Neuron (in vitro differentiated cells): Measurements from ENCODE around the gene LRRC74A.
"Not testable (repeated sequence)": the region's sequence is repeated elsewhere in the genome, so short reads cannot be mapped to it uniquely, and the experiment has no call there.

Source experiments
- H2AFZ ChIP-seq: one replicate; pipeline ENCODE4 v1.6.1; 2013; ENCODE audit warnings: low read depth, mild to moderate bottlenecking, inconsistent platforms, low read length, moderate library complexity
- H3K27me3 ChIP-seq: one replicate; pipeline ENCODE4 v1.6.1; 2013; ENCODE audit warnings: low read length; ENCODE audit not compliant: insufficient read depth
- H3K36me3 ChIP-seq: one replicate; pipeline ENCODE4 v1.6.1; 2013; ENCODE audit warnings: low read length; ENCODE audit not compliant: insufficient read depth
- H3K4me1 ChIP-seq: one replicate; pipeline ENCODE4 v1.6.1; 2013; ENCODE audit warnings: low read length; ENCODE audit not compliant: insufficient read depth
- H3K4me3 ChIP-seq: 2 replicates; pipeline ENCODE4 v1.5.1; 2013; ENCODE audit warnings: mild to moderate bottlenecking, low read length, moderate library complexity
- H3K9me3 ChIP-seq: one replicate; pipeline ENCODE4 v1.6.1; 2013; ENCODE audit warnings: low read length

Gene LRRC74A

GRCh38 chr14:76887191-76887590, 61.0 kb downstream of the LRRC74A start:
- no peak overlapping the region for H2AFZ ChIP-seq
- H3K4me3 ChIP-seq, result no peak overlapping the region
- H3K27me3 ChIP-seq, result no peaks in the 10 kb centered on the region
- no peaks in the 10 kb centered on the region for H3K36me3 ChIP-seq
- H3K9me3 ChIP-seq, result peaks cover 2% of the 10 kb centered on the region
- no peaks in the 10 kb centered on the region for H3K4me1 ChIP-seq

GRCh38 chr14:76891391-76891790, 65.2 kb downstream of the LRRC74A start:
- Histone ChIP-seq H3K36me3 (no peaks in the 10 kb centered on the region), H2AFZ (no peak overlapping the region), H3K4me1 (no peaks in the 10 kb centered on the region), H3K9me3 (peaks cover 3% of the 10 kb centered on the region), H3K4me3 (no peak overlapping the region), H3K27me3 (no peaks in the 10 kb centered on the region)

GRCh38 chr14:76894308-76894707, 68.1 kb downstream of the LRRC74A start:
- no peak overlapping the region for H3K4me3 ChIP-seq
- no peaks in the 10 kb centered on the region for H3K36me3 ChIP-seq
- no peak overlapping the region for H2AFZ ChIP-seq
- peaks cover 3% of the 10 kb centered on the region for H3K9me3 ChIP-seq
- H3K27me3 ChIP-seq, result no peaks in the 10 kb centered on the region
- H3K4me1 ChIP-seq, result no peaks in the 10 kb centered on the region

GRCh38 chr14:76898006-76898405, 71.8 kb downstream of the LRRC74A start:
- not testable (repeated sequence) for H3K4me1 ChIP-seq, H3K9me3 ChIP-seq, H3K36me3 ChIP-seq, H3K4me3 ChIP-seq, H3K27me3 ChIP-seq, H2AFZ ChIP-seq

- H2AFZ ChIP-seq, result no peak overlapping the region
- H3K9me3 ChIP-seq, result no peaks in the 10 kb centered on the region
- H3K4me1 ChIP-seq, result peaks cover 11% of the 10 kb centered on the region
- no peaks in the 10 kb centered on the region for H3K27me3 ChIP-seq
- no peak overlapping the region for H3K4me3 ChIP-seq
- H3K36me3 ChIP-seq, result no peaks in the 10 kb centered on the region
These were observed 74.5 kb downstream of the LRRC74A start for GRCh38 chr14:76900682-76901081.

- H3K27me3 ChIP-seq, result no peaks in the 10 kb centered on the region
- peaks cover 11% of the 10 kb centered on the region for H3K4me1 ChIP-seq
- H3K4me3 ChIP-seq, result no peak overlapping the region
- H2AFZ ChIP-seq, result no peak overlapping the region
- H3K36me3 ChIP-seq, result no peaks in the 10 kb centered on the region
- no peaks in the 10 kb centered on the region for H3K9me3 ChIP-seq
These were observed 75.2 kb downstream of the LRRC74A start for GRCh38 chr14:76901171-76902055.

- no peaks in the 10 kb centered on the region for H3K9me3 ChIP-seq
- no peaks in the 10 kb centered on the region for H3K27me3 ChIP-seq
- peaks cover 11% of the 10 kb centered on the region for H3K4me1 ChIP-seq
- H3K4me3 ChIP-seq, result no peak overlapping the region
- H2AFZ ChIP-seq, result no peak overlapping the region
- no peaks in the 10 kb centered on the region for H3K36me3 ChIP-seq
These were observed 76.4 kb downstream of the LRRC74A start for GRCh38 chr14:76902591-76902990.

GRCh38 chr14:76904100-76904739, 78.0 kb downstream of the LRRC74A start:
- H3K4me3 ChIP-seq, result no peak overlapping the region
- H3K4me1 ChIP-seq, result peaks cover 11% of the 10 kb centered on the region
- no peaks in the 10 kb centered on the region for H3K27me3 ChIP-seq
- H2AFZ ChIP-seq, result no peak overlapping the region
- no peaks in the 10 kb centered on the region for H3K9me3 ChIP-seq
- H3K36me3 ChIP-seq, result no peaks in the 10 kb centered on the region

- Histone ChIP-seq H3K4me1 (peaks cover 11% of the 10 kb centered on the region), H3K4me3 (no peak overlapping the region), H2AFZ (no peak overlapping the region), H3K36me3 (no peaks in the 10 kb centered on the region), H3K9me3 (no peaks in the 10 kb centered on the region), H3K27me3 (no peaks in the 10 kb centered on the region)
These were observed 78.7 kb downstream of the LRRC74A start for GRCh38 chr14:76904740-76905569.

- Histone ChIP-seq H2AFZ (no peak overlapping the region), H3K4me1 (peaks cover 9% of the 10 kb centered on the region), H3K9me3 (no peaks in the 10 kb centered on the region), H3K36me3 (no peaks in the 10 kb centered on the region), H3K27me3 (no peaks in the 10 kb centered on the region), H3K4me3 (no peak overlapping the region)
These were observed 82.6 kb downstream of the LRRC74A start for GRCh38 chr14:76908834-76909233.

- no peaks in the 10 kb centered on the region for H3K9me3 ChIP-seq
- peaks cover 6% of the 10 kb centered on the region for H3K4me1 ChIP-seq
- no peaks in the 10 kb centered on the region for H3K36me3 ChIP-seq
- no peak overlapping the region for H2AFZ ChIP-seq
- no peaks in the 10 kb centered on the region for H3K27me3 ChIP-seq
- no peak overlapping the region for H3K4me3 ChIP-seq
These were observed 83.1 kb downstream of the LRRC74A start for GRCh38 chr14:76909266-76909665.

GRCh38 chr14:76910371-76910890, 84.2 kb downstream of the LRRC74A start:
- Histone ChIP-seq H3K36me3 (no peaks in the 10 kb centered on the region), H3K4me1 (peaks cover 5% of the 10 kb centered on the region), H3K9me3 (no peaks in the 10 kb centered on the region), H2AFZ (no peak overlapping the region), H3K4me3 (no peak overlapping the region), H3K27me3 (no peaks in the 10 kb centered on the region)

GRCh38 chr14:76911473-76911872, 85.3 kb downstream of the LRRC74A start:
- Histone ChIP-seq H3K36me3 (no peaks in the 10 kb centered on the region), H3K27me3 (no peaks in the 10 kb centered on the region), H3K9me3 (no peaks in the 10 kb centered on the region), H3K4me1 (peaks cover 10% of the 10 kb centered on the region), H2AFZ (no peak overlapping the region), H3K4me3 (no peak overlapping the region)
